HEK293 (cell line): Measurements from ENCODE around the gene STK16.

Experiments used
- GLIS2 ChIP-seq: fragments of 450-650 bp; formaldehyde crosslinking; IDR thresholded peaks from 2 replicates; pipeline ENCODE4 v1.5.1; 2016; ENCODE audit warnings: missing biosample characterization, missing genetic modification characterization
- KLF10 ChIP-seq: fragments of 450-650 bp; IDR thresholded peaks from 2 replicates; pipeline ENCODE4 v1.5.1; 2018; ENCODE audit warnings: missing biosample characterization, mild to moderate bottlenecking, missing genetic modification characterization
- OVOL3 ChIP-seq: fragments of 450-650 bp; formaldehyde crosslinking; IDR thresholded peaks from 2 replicates; pipeline ENCODE4 v1.5.1; 2016; ENCODE audit warnings: missing biosample characterization, missing genetic modification characterization
- PATZ1 ChIP-seq: fragments of 450-650 bp; formaldehyde crosslinking; IDR thresholded peaks from 2 replicates; pipeline ENCODE4 v1.5.1; 2016; ENCODE audit warnings: missing biosample characterization, missing genetic modification characterization
- PRDM1 ChIP-seq: fragments of 450-650 bp; formaldehyde crosslinking; IDR thresholded peaks from 2 replicates; pipeline ENCODE4; 2016; ENCODE audit warnings: missing biosample characterization, missing genetic modification characterization
- SETDB1 ChIP-seq: IDR thresholded peaks from one replicate; pipeline ENCODE4 v1.6.1; 2017; ENCODE audit warnings: mild to moderate bottlenecking, low read length, moderate library complexity, mixed read lengths; ENCODE audit not compliant: insufficient read length
- SP2 ChIP-seq: fragments of 450-650 bp; formaldehyde crosslinking; IDR thresholded peaks from 2 replicates; pipeline ENCODE4 v1.5.1; 2016; ENCODE audit warnings: missing biosample characterization, missing genetic modification characterization
- ZFP3 ChIP-seq: fragments of 450-650 bp; formaldehyde crosslinking; IDR thresholded peaks from 2 replicates; pipeline ENCODE4 v1.5.1; 2016; ENCODE audit warnings: low read depth, missing biosample characterization, missing genetic modification characterization
- ZNF146 ChIP-seq: fragments of 450-650 bp; formaldehyde crosslinking; IDR thresholded peaks from 2 replicates; pipeline ENCODE4 v1.5.1; 2016; ENCODE audit warnings: missing biosample characterization, missing genetic modification characterization
- ZNF16 ChIP-seq: fragments of 450-650 bp; formaldehyde crosslinking; IDR thresholded peaks from 2 replicates; pipeline ENCODE4 v1.5.1; 2016; ENCODE audit warnings: low read depth, missing biosample characterization, missing genetic modification characterization
- ZNF211 ChIP-seq: fragments of 450-650 bp; formaldehyde crosslinking; IDR thresholded peaks from 2 replicates; pipeline ENCODE4 v1.5.1; 2016; ENCODE audit warnings: low read depth, missing biosample characterization, missing genetic modification characterization
- ZNF24 ChIP-seq: fragments of 450-650 bp; formaldehyde crosslinking; IDR thresholded peaks from 2 replicates; pipeline ENCODE4 v1.5.1; 2016; ENCODE audit warnings: missing biosample characterization, missing genetic modification characterization
- ZNF311 ChIP-seq: fragments of 450-650 bp; formaldehyde crosslinking; IDR thresholded peaks from 2 replicates; pipeline ENCODE4 v1.5.1; 2017; ENCODE audit warnings: missing biosample characterization, missing genetic modification characterization, borderline replicate concordance
- ZNF350 ChIP-seq: fragments of 450-650 bp; formaldehyde crosslinking; IDR thresholded peaks from 2 replicates; pipeline ENCODE4 v1.5.0; 2017; ENCODE audit warnings: missing biosample characterization, mild to moderate bottlenecking, missing genetic modification characterization
- ZNF394 ChIP-seq: fragments of 450-650 bp; formaldehyde crosslinking; IDR thresholded peaks from 2 replicates; pipeline ENCODE4 v1.5.1; 2016; ENCODE audit warnings: missing biosample characterization, missing genetic modification characterization, mild to moderate bottlenecking, moderate library complexity, borderline replicate concordance
- ZNF426 ChIP-seq: fragments of 450-650 bp; formaldehyde crosslinking; IDR thresholded peaks from 2 replicates; pipeline ENCODE4 v1.5.1; 2017; ENCODE audit warnings: missing biosample characterization, missing genetic modification characterization, mild to moderate bottlenecking, inconsistent platforms, moderate library complexity
- ZNF521 ChIP-seq: fragments of 450-650 bp; formaldehyde crosslinking; IDR thresholded peaks from 2 replicates; pipeline ENCODE4 v1.5.1; 2017; ENCODE audit warnings: missing biosample characterization, mild to moderate bottlenecking, missing genetic modification characterization
- ZNF544 ChIP-seq: fragments of 450-650 bp; formaldehyde crosslinking; IDR thresholded peaks from 2 replicates; pipeline ENCODE4 v1.5.0; 2017; ENCODE audit warnings: missing biosample characterization, missing genetic modification characterization
- ZNF555 ChIP-seq: fragments of 450-650 bp; formaldehyde crosslinking; conservative IDR thresholded peaks from 2 replicates; pipeline ENCODE4 v1.5.1; 2017; ENCODE audit warnings: missing biosample characterization, mild to moderate bottlenecking, missing genetic modification characterization, inconsistent platforms
- ZNF692 ChIP-seq: fragments of 450-650 bp; formaldehyde crosslinking; IDR thresholded peaks from 2 replicates; pipeline ENCODE4 v1.5.1; 2016; ENCODE audit warnings: missing biosample characterization, missing genetic modification characterization
- ZNF830 ChIP-seq: fragments of 450-650 bp; IDR thresholded peaks from 2 replicates; pipeline ENCODE4 v1.5.0; 2018; ENCODE audit warnings: missing biosample characterization, missing genetic modification characterization, low read depth, mild to moderate bottlenecking, moderate library complexity
- ZSCAN23 ChIP-seq: fragments of 450-650 bp; formaldehyde crosslinking; IDR thresholded peaks from 2 replicates; pipeline ENCODE4 v1.5.1; 2016; ENCODE audit warnings: missing biosample characterization, missing genetic modification characterization
- ZSCAN4 ChIP-seq: fragments of 450-650 bp; formaldehyde crosslinking; IDR thresholded peaks from 2 replicates; pipeline ENCODE4 v1.5.1; 2017; ENCODE audit warnings: missing biosample characterization, missing genetic modification characterization
- ZXDB ChIP-seq: fragments of 450-650 bp; formaldehyde crosslinking; IDR thresholded peaks from 2 replicates; pipeline ENCODE4 v1.5.1; 2016; ENCODE audit warnings: missing biosample characterization, missing genetic modification characterization
- TF ChIP-seq, protein P1 (sequence below): fragments of 450-650 bp; formaldehyde crosslinking; IDR thresholded peaks from 2 replicates; pipeline ENCODE4 v1.5.1; 2016; ENCODE audit warnings: missing biosample characterization, missing genetic modification characterization
- TF ChIP-seq, protein P2 (sequence below): fragments of 450-650 bp; IDR thresholded peaks from 2 replicates; pipeline ENCODE4 v1.5.1; 2018; ENCODE audit warnings: missing biosample characterization, missing genetic modification characterization
- TF ChIP-seq, protein P3 (sequence below): fragments of 450-650 bp; formaldehyde crosslinking; IDR thresholded peaks from 2 replicates; pipeline ENCODE4 v1.5.1; 2016; ENCODE audit warnings: missing biosample characterization, missing genetic modification characterization

Gene STK16

DNA sequence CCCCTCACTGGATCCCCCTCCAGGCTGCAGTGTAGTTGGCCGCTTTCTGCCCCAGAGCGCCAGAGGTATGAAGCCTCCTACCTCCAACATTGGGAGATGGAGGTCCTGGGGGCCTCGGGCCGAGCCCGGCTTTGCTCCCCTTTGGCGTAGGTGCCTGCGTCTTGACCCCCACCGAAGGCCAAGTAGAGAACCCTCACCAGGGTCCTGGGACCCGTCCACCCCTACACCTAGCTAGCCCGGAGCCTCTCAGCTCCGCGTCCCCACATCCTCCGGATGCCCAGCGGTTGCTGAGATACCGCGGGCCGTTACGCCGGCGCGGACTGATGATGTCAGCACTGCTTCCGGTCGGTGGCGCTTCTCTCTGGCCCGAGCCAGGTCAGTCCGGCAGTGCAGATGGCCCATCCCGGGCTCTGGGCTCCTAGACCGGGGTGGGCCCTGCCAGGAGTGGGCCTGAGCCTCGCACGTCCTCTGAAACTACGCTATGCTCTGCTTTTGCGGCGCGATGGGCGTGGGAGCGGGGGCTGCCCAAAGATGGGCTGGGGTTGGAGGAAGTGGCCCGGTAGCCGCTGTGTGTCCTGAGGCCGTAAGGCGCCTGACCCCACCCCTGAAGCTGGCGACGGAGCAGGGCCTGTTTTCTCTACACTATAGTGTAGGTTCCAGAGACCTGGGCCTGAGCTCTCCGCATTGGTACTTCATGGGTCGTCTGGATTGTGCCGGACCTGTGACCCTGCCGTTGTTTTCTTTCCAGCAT is at the start of gene STK16, which contains the start of gene GLB1L (continued):
- TF ChIP-seq ZNF830 (tag by site-specific recombination) (no peak), ZXDB (tag by site-specific recombination) (peak; percentile 54), ZNF311 (tag by site-specific recombination) (no peak), ZSCAN23 (tag by site-specific recombination) (no peak), PRDM1 (tag by site-specific recombination) (no peak), ZNF211 (tag by site-specific recombination) (no peak), ZNF521 (tag by site-specific recombination) (no peak), KLF10 (tag by site-specific recombination) (no peak), ZNF16 (tag by site-specific recombination) (no peak), ZNF24 (tag by site-specific recombination) (no peak; the same call in 1 of the 2 replicates), OVOL3 (tag by site-specific recombination) (peak; percentile 80; the same call in 1 of the 2 replicates), ZNF394 (tag by site-specific recombination) (peak; percentile 49; the same call in 1 of the 2 replicates), PATZ1 (0 out of 2 replicates have a peak, but pooled peaks have one; percentile 28), ZNF426 (no peak), ZNF146 (tag by site-specific recombination) (no peak), ZSCAN4 (tag by site-specific recombination) (no peak), ZNF544 (tag by site-specific recombination) (no peak), ZNF555 (tag by site-specific recombination) (no peak), ZFP3 (tag by site-specific recombination) (no peak), SP2 (tag by site-specific recombination) (peak; percentile 69), ZNF692 (tag by site-specific recombination) (peak; percentile 67), SETDB1 (no peak), GLIS2 (tag by site-specific recombination) (no peak), ZNF350 (tag by site-specific recombination) (no peak)
- TF ChIP-seq, protein P1, sequence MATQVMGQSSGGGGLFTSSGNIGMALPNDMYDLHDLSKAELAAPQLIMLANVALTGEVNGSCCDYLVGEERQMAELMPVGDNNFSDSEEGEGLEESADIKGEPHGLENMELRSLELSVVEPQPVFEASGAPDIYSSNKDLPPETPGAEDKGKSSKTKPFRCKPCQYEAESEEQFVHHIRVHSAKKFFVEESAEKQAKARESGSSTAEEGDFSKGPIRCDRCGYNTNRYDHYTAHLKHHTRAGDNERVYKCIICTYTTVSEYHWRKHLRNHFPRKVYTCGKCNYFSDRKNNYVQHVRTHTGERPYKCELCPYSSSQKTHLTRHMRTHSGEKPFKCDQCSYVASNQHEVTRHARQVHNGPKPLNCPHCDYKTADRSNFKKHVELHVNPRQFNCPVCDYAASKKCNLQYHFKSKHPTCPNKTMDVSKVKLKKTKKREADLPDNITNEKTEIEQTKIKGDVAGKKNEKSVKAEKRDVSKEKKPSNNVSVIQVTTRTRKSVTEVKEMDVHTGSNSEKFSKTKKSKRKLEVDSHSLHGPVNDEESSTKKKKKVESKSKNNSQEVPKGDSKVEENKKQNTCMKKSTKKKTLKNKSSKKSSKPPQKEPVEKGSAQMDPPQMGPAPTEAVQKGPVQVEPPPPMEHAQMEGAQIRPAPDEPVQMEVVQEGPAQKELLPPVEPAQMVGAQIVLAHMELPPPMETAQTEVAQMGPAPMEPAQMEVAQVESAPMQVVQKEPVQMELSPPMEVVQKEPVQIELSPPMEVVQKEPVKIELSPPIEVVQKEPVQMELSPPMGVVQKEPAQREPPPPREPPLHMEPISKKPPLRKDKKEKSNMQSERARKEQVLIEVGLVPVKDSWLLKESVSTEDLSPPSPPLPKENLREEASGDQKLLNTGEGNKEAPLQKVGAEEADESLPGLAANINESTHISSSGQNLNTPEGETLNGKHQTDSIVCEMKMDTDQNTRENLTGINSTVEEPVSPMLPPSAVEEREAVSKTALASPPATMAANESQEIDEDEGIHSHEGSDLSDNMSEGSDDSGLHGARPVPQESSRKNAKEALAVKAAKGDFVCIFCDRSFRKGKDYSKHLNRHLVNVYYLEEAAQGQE (tag by site-specific recombination), result no peak
- TF ChIP-seq, protein P2, sequence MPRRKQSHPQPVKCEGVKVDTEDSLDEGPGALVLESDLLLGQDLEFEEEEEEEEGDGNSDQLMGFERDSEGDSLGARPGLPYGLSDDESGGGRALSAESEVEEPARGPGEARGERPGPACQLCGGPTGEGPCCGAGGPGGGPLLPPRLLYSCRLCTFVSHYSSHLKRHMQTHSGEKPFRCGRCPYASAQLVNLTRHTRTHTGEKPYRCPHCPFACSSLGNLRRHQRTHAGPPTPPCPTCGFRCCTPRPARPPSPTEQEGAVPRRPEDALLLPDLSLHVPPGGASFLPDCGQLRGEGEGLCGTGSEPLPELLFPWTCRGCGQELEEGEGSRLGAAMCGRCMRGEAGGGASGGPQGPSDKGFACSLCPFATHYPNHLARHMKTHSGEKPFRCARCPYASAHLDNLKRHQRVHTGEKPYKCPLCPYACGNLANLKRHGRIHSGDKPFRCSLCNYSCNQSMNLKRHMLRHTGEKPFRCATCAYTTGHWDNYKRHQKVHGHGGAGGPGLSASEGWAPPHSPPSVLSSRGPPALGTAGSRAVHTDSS, result no peak
- TF ChIP-seq, protein P3, sequence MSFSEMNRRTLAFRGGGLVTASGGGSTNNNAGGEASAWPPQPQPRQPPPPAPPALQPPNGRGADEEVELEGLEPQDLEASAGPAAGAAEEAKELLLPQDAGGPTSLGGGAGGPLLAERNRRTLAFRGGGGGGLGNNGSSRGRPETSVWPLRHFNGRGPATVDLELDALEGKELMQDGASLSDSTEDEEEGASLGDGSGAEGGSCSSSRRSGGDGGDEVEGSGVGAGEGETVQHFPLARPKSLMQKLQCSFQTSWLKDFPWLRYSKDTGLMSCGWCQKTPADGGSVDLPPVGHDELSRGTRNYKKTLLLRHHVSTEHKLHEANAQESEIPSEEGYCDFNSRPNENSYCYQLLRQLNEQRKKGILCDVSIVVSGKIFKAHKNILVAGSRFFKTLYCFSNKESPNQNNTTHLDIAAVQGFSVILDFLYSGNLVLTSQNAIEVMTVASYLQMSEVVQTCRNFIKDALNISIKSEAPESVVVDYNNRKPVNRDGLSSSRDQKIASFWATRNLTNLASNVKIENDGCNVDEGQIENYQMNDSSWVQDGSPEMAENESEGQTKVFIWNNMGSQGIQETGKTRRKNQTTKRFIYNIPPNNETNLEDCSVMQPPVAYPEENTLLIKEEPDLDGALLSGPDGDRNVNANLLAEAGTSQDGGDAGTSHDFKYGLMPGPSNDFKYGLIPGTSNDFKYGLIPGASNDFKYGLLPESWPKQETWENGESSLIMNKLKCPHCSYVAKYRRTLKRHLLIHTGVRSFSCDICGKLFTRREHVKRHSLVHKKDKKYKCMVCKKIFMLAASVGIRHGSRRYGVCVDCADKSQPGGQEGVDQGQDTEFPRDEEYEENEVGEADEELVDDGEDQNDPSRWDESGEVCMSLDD (tag by site-specific recombination), result no peak
